Uterus (tissue), 4 donors: Measurements from ENCODE around the gene NEURL3. TPM values are rescaled to one million over a fixed set of nuclear protein-coding genes. Genes with fewer than 3 reads are reported as not detected.
A peak's percentile ranks its signal among the peaks of the same experiment; 100 is the strongest.

Source experiments
- DNase-seq, 2 donors: peaks; one replicate each; pipeline ENCODE4 v3.0.0-alpha.2; 2019 to 2020
- H3K27ac ChIP-seq, 2 donors: fragments of 200-600 bp; sonication (generic); 1 replicate in 1 of 2; 2 replicates in 1 of 2; pipeline ENCODE4 v1.5.1; 2016 to 2018
- H3K27me3 ChIP-seq, 2 donors: fragments of 200-600 bp; sonication (generic); one replicate each; pipeline ENCODE4 v1.5.1; 2018 to 2019; ENCODE audit warnings: control low read depth in 1 of 2
- H3K36me3 ChIP-seq, 2 donors: fragments of 200-600 bp; sonication (generic); one replicate each; pipeline ENCODE4 v1.5.1; 2019; ENCODE audit warnings: control low read depth in 1 of 2
- H3K4me1 ChIP-seq, 2 donors: fragments of 200-600 bp; sonication (generic); one replicate each; pipeline ENCODE4 v1.5.1; 2018 to 2019; ENCODE audit warnings: control low read depth in 1 of 2
- H3K4me3 ChIP-seq, 2 donors: fragments of 200-600 bp; sonication (generic); 1 replicate in 1 of 2; 2 replicates in 1 of 2; pipeline ENCODE4 v1.5.1; 2018 to 2019; ENCODE audit warnings: mild to moderate bottlenecking in 1 of 2
- H3K9me3 ChIP-seq, 2 donors: fragments of 200-600 bp; sonication (generic); one replicate each; pipeline ENCODE4 v1.5.1; 2019; ENCODE audit warnings: control low read depth in 1 of 2
- POLR2A ChIP-seq, 2 donors: fragments of 450-650 bp; IDR thresholded peaks; one replicate each; pipeline ENCODE4 v1.6.1; 2016; ENCODE audit warnings: antibody characterized with exemption in 2 of 2, mild to moderate bottlenecking in 1 of 2, moderate library complexity in 1 of 2
- intact Hi-C: fragments of 100-400 bp; cut with DNase I; formaldehyde crosslinking; loops from one replicate; pipeline ENCODE4 v1.15.1; 2023; ENCODE audit warnings: low total_unique reads
- total RNA-seq, 4 donors: library from RNA; depleted of rRNA in 3 of 4; stranded (reverse); fragments of >200 nt in 3 of 4; gene quantifications; one replicate each; pipeline versions ENCODE4 v1.1.0 to v1.2.4, GENCODE V29; 2014 to 2023
- TF ChIP-seq, protein P1 (sequence below), 4 experiments: fragments of 200-600 bp in 2 of 4; fragments of 450-650 bp in 2 of 4; sonication (generic) in 2 of 4; IDR thresholded peaks; one replicate each; pipeline ENCODE4 v1.5.1; 2016 to 2019; ENCODE audit warnings: antibody characterized with exemption in 4 of 4, mild to moderate bottlenecking in 2 of 4, moderate library complexity in 1 of 4
- donor health status: DM: yes; HTN: yes; CAD: no.

Gene NEURL3
- total RNA-seq, 4 donors from 2014 or later, result not detected

DNA sequence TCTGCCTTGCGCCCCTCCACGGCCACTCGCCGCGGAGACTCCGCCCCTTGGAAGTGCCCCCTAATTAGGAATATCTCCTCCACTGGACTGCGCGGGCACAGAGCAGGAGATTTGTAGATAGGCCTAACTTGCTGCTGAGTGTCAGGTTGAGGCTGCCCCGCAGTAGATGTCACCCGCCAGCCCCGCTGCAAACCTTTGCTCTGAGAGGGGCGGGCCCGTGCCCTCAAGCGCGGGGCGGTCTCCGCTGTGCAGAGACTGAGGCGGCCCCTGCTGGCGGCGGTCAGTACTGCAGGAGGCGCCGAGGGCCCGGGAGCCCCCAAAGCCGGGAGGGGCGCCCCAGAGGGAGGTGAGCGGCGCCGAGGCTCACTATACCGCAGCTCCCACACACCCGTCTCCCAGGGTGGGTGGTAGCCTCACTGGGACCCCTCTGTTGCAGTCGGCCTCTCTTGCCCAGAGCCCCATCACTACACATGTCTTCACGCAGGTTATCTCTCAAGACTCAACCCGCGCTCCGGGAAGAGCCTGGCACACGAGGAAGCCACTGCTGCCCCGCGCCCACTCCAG is 2.9 kb upstream of the NEURL3 start:
- Histone ChIP-seq H3K4me3 (peak overlapping the region in 1 of 2 donors; percentile 5), H3K27ac (no peak overlapping the region), H3K9me3 (no peaks in the 10 kb centered on the region), H3K36me3 (no peaks in the 10 kb centered on the region), H3K27me3 (no peaks in the 10 kb centered on the region), H3K4me1 (no peaks in the 10 kb centered on the region)
- TF ChIP-seq, protein P1, sequence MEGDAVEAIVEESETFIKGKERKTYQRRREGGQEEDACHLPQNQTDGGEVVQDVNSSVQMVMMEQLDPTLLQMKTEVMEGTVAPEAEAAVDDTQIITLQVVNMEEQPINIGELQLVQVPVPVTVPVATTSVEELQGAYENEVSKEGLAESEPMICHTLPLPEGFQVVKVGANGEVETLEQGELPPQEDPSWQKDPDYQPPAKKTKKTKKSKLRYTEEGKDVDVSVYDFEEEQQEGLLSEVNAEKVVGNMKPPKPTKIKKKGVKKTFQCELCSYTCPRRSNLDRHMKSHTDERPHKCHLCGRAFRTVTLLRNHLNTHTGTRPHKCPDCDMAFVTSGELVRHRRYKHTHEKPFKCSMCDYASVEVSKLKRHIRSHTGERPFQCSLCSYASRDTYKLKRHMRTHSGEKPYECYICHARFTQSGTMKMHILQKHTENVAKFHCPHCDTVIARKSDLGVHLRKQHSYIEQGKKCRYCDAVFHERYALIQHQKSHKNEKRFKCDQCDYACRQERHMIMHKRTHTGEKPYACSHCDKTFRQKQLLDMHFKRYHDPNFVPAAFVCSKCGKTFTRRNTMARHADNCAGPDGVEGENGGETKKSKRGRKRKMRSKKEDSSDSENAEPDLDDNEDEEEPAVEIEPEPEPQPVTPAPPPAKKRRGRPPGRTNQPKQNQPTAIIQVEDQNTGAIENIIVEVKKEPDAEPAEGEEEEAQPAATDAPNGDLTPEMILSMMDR (IDR thresholded peaks at IDR 0.05), result peak; percentile 97 to 100 (median 98)
- TF ChIP-seq POLR2A (IDR thresholded peaks at IDR 0.05), result no peak
- peak; percentile 62 to 70 for DNase-seq
- intact Hi-C loops, result loop anchor here (5.0 kb wide), 1 partner anchor 101 kb away; no protein-coding TSS in a partner anchor

DNA sequence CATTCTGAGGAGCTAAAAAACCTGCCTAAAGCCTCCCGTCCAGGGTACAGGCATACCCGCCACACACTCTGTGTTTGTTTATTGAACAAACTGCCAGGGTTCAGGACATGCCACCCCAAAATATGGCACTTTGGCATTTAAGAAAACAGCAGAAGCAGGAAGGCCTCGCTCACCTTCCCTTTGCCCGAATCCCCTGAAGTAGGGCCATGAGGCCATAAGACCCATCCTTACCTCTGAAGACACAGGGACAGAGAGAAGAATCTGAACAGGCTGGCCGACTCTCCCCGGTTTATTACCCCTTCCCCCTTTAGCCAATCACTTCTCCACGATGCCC is 1.7 kb upstream of the NEURL3 start:
- intact Hi-C loops, result loop anchor here (5.0 kb wide), 1 partner anchor 100 kb away; no protein-coding TSS in a partner anchor
- no peaks in the 10 kb centered on the region for H3K4me1 ChIP-seq
- TF ChIP-seq, protein P1 (IDR thresholded peaks at IDR 0.05), result no peak
- no peaks in the 10 kb centered on the region for H3K9me3 ChIP-seq
- no peak overlapping the region for H3K27ac ChIP-seq
- DNase-seq, result no peak
- H3K4me3 ChIP-seq, result no peak overlapping the region
- H3K27me3 ChIP-seq, result no peaks in the 10 kb centered on the region
- H3K36me3 ChIP-seq, result no peaks in the 10 kb centered on the region

DNA sequence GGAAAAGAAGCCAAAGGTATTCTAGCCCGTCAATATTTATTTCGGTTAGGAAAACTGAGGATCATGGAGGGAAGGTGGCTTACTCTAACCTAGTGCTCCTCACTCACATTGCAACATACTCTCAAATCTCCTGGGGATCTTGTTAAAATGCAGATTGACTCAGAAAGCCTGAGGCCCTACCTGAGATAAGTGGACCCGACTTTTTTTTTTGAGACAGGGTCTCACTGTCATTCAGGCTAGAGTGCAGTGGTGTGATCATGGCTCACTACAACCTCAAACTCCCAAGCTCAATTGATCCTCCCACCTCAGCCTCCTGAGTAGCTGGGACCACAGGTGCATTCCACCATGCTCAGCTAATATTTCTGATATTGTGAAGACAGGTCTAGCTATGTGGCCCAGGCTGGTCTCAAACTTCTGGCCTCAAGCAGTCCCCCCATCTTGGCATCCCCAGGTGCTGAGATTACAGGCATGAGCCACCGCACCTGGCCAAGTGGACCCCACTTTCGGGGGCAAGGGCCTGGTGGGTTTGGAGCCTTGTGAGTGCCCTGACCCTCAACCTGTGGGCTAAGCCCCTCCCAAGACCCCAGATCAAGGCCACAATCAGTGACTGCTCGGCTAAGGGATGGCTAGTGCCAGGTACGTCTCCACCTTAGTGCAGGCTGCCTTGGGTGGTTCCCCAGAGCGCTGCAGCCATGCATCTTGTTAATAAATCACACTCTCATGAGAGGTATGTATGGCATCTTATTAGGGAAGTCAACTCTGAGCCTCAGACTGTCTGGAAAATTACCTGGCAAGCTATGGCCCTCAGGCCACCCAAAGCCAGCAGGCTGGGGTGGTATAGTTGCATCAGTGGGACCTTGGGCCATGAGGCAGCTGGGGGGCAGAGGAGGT is 1.1 kb upstream of the NEURL3 start:
- no peak for TF ChIP-seq POLR2A (IDR thresholded peaks at IDR 0.05)
- TF ChIP-seq, protein P1 (IDR thresholded peaks at IDR 0.05), result no peak
- no peaks in the 10 kb centered on the region for H3K36me3 ChIP-seq
- no peak overlapping the region for H3K4me3 ChIP-seq
- no peak overlapping the region for H3K27ac ChIP-seq
- H3K4me1 ChIP-seq, result no peaks in the 10 kb centered on the region
- DNase-seq, result no peak
- no peaks in the 10 kb centered on the region for H3K9me3 ChIP-seq
- no peaks in the 10 kb centered on the region for H3K27me3 ChIP-seq
- intact Hi-C loops, result loop anchor here (5.0 kb wide), 1 partner anchor 99 kb away; no protein-coding TSS in a partner anchor

DNA sequence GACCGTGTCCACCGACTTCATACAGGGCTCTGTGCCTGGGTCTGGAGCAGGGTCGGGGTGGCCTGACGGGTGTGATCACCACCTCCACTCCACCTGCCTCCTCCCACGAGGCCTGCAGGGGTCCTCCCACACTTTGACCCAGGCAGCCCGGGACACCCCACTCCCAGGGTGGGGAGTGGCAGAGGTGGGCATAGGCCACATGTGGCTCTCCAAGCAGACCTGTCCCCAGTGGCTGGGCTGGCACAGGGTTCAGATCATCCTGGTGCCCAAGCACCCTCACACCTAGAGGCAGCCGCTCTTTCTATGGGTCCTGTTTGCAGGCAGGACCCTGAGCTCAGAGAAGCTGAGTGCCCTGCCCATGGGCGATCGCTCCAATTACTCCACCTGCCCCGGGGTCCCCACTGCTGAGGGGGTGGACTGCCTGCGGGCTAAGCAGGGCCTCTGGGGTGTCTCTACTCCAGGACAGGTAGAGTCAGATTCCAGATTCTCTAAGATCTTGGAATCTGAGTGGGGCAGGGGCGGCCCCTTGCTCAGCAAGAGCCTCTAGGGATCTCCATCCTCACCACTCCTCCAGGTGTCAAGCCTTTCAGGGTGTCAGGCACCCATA is 1.4 kb downstream of the NEURL3 start:
- no peak overlapping the region for H3K4me3 ChIP-seq
- intact Hi-C loops, result no loop called here
- H3K9me3 ChIP-seq, result no peaks in the 10 kb centered on the region
- no peaks in the 10 kb centered on the region for H3K27me3 ChIP-seq
- H3K27ac ChIP-seq, result no peak overlapping the region
- TF ChIP-seq POLR2A (IDR thresholded peaks at IDR 0.05), result no peak
- TF ChIP-seq, protein P1 (IDR thresholded peaks at IDR 0.05), result no peak
- no peak for DNase-seq
- no peaks in the 10 kb centered on the region for H3K4me1 ChIP-seq
- no peaks in the 10 kb centered on the region for H3K36me3 ChIP-seq
